GM21390 (cell line): ENCODE results near the gene UNC5A.

Source experiments
- ATAC-seq: cut with Tn5 transposase; IDR thresholded peaks from one replicate; pipeline ENCODE4 v1.9.1; 2021; ENCODE audit not compliant: unreplicated experiment

The UNC5A gene

GRCh38 chr5:176916337-176916736 lies 106.0 kb downstream of the UNC5A start:
- no peak for ATAC-seq

GRCh38 chr5:176918613-176919012 lies 108.3 kb downstream of the UNC5A start:
- ATAC-seq, result no peak

GRCh38 chr5:176921714-176922113 lies 111.4 kb downstream of the UNC5A start:
- ATAC-seq, result no peak

- ATAC-seq, result no peak
Measured at GRCh38 chr5:176922817-176923216, 112.5 kb downstream of the UNC5A start.

- ATAC-seq, result no peak
Measured at GRCh38 chr5:176927562-176927961, 117.2 kb downstream of the UNC5A start.

GRCh38 chr5:176929654-176930053 lies 119.3 kb downstream of the UNC5A start:
- no peak for ATAC-seq
